ENCODE data around the gene AHSP.
"Not testable (repeated sequence)": the region's sequence is repeated elsewhere in the genome, so short reads cannot be mapped to it uniquely, and the experiment has no call there.

Gene AHSP

GRCh38 chr16:31507929-31508705 is 19.6 kb upstream of the AHSP start, which contains the start of gene RUSF1:
RUSF1 (minus strand) TSS chr16:31508391; CDS start chr16:31508373, 18 bp downstream.
- H3K27ac Mint-ChIP-seq = peak within 1 kb of the TSS; percentile 94
- H3K36me3 Mint-ChIP-seq = peaks cover 17% of the 10 kb centered on the region
- H3K27me3 Mint-ChIP-seq = no peaks in the 10 kb centered on the region
- H3K9me3 Mint-ChIP-seq = peaks cover 6% of the 10 kb centered on the region
- peak; percentile 92 for DNase-seq
- H3K4me1 Mint-ChIP-seq = peaks cover 55% of the 10 kb centered on the region
- peak within 1 kb of the TSS; percentile 94 for H3K4me3 Mint-ChIP-seq
- CTCF ChIA-PET = interaction anchor here (0.8 to 1.5 kb wide), 4 partner anchors 46 to 188 kb away, joined by 3 to 4 read pairs (median 3); partner anchors contain the start of gene ARMC5

GRCh38 chr16:31508706-31509195 is 18.9 kb upstream of the AHSP start:
- H3K27me3 Mint-ChIP-seq = no peaks in the 10 kb centered on the region
- peaks cover 55% of the 10 kb centered on the region for H3K4me1 Mint-ChIP-seq
- CTCF ChIA-PET = interaction anchor here (0.8 to 1.5 kb wide), 4 partner anchors 46 to 188 kb away, joined by 3 to 4 read pairs (median 3); partner anchors contain the start of gene ARMC5
- no peak for DNase-seq
- peaks cover 17% of the 10 kb centered on the region for H3K36me3 Mint-ChIP-seq
- peak overlapping the region; percentile 94 for H3K4me3 Mint-ChIP-seq
- H3K9me3 Mint-ChIP-seq = peaks cover 6% of the 10 kb centered on the region
- peak overlapping the region; percentile 94 for H3K27ac Mint-ChIP-seq

GRCh38 chr16:31513126-31513525 is 14.6 kb upstream of the AHSP start:
- peaks cover 15% of the 10 kb centered on the region for H3K9me3 Mint-ChIP-seq
- H3K27me3 Mint-ChIP-seq = peaks cover 4% of the 10 kb centered on the region
- DNase-seq = no peak
- CTCF ChIA-PET = no interaction called here
- H3K4me1 Mint-ChIP-seq = peaks cover 17% of the 10 kb centered on the region
- H3K27ac Mint-ChIP-seq = no peak overlapping the region
- H3K36me3 Mint-ChIP-seq = peaks cover 6% of the 10 kb centered on the region
- H3K4me3 Mint-ChIP-seq = no peak overlapping the region

- Mint-ChIP-seq H3K4me3 (no peak overlapping the region), H3K4me1 (peaks cover 11% of the 10 kb centered on the region), H3K36me3 (no peaks in the 10 kb centered on the region), H3K27me3 (peaks cover 4% of the 10 kb centered on the region), H3K27ac (no peak overlapping the region), H3K9me3 (peaks cover 15% of the 10 kb centered on the region)
- DNase-seq = no peak
- CTCF ChIA-PET = no interaction called here
Observed at GRCh38 chr16:31513884-31514283, 13.8 kb upstream of the AHSP start.

GRCh38 chr16:31517800-31518402 is 9.8 kb upstream of the AHSP start:
- Mint-ChIP-seq H3K4me1 (no peaks in the 10 kb centered on the region), H3K27ac (no peak overlapping the region), H3K27me3 (peaks cover 4% of the 10 kb centered on the region), H3K36me3 (no peaks in the 10 kb centered on the region), H3K9me3 (peaks cover 9% of the 10 kb centered on the region), H3K4me3 (no peak overlapping the region)
- CTCF ChIA-PET = no interaction called here
- DNase-seq = no peak

- no peak for DNase-seq
- peaks cover 9% of the 10 kb centered on the region for H3K9me3 Mint-ChIP-seq
- no peaks in the 10 kb centered on the region for H3K4me1 Mint-ChIP-seq
- CTCF ChIA-PET = no interaction called here
- H3K27me3 Mint-ChIP-seq = peaks cover 9% of the 10 kb centered on the region
- no peak overlapping the region for H3K4me3 Mint-ChIP-seq
- H3K36me3 Mint-ChIP-seq = no peaks in the 10 kb centered on the region
- H3K27ac Mint-ChIP-seq = no peak overlapping the region
Observed at GRCh38 chr16:31519759-31520431, 7.8 kb upstream of the AHSP start.

GRCh38 chr16:31521368-31521767 is 6.3 kb upstream of the AHSP start:
- CTCF ChIA-PET = no interaction called here
- DNase-seq = no peak
- H3K4me1 Mint-ChIP-seq = no peaks in the 10 kb centered on the region
- no peak overlapping the region for H3K4me3 Mint-ChIP-seq
- H3K9me3 Mint-ChIP-seq = peaks cover 7% of the 10 kb centered on the region
- peaks cover 7% of the 10 kb centered on the region for H3K27me3 Mint-ChIP-seq
- no peak overlapping the region for H3K27ac Mint-ChIP-seq
- H3K36me3 Mint-ChIP-seq = no peaks in the 10 kb centered on the region

GRCh38 chr16:31522071-31522470 is 5.6 kb upstream of the AHSP start:
- Mint-ChIP-seq H3K27me3 (peaks cover 5% of the 10 kb centered on the region), H3K27ac (no peak overlapping the region), H3K4me3 (no peak overlapping the region), H3K36me3 (no peaks in the 10 kb centered on the region), H3K9me3 (peaks cover 4% of the 10 kb centered on the region), H3K4me1 (no peaks in the 10 kb centered on the region)
- CTCF ChIA-PET = no interaction called here
- no peak for DNase-seq

- peaks cover 17% of the 10 kb centered on the region for H3K27me3 Mint-ChIP-seq
- H3K36me3 Mint-ChIP-seq, H3K27ac Mint-ChIP-seq, DNase-seq, CTCF ChIA-PET, H3K4me3 Mint-ChIP-seq, H3K9me3 Mint-ChIP-seq, H3K4me1 Mint-ChIP-seq: not testable (repeated sequence)
Observed at GRCh38 chr16:31523768-31524167, 3.9 kb upstream of the AHSP start.

- Mint-ChIP-seq H3K9me3 (no peaks in the 10 kb centered on the region), H3K4me3 (no peak overlapping the region), H3K4me1 (no peaks in the 10 kb centered on the region), H3K27ac (no peak overlapping the region), H3K27me3 (peaks cover 31% of the 10 kb centered on the region), H3K36me3 (no peaks in the 10 kb centered on the region)
- no peak for DNase-seq
- CTCF ChIA-PET = no interaction called here
Observed at GRCh38 chr16:31525113-31525512, 2.6 kb upstream of the AHSP start.

GRCh38 chr16:31528523-31529107 is 915 bp downstream of the AHSP start:
- no peaks in the 10 kb centered on the region for H3K9me3 Mint-ChIP-seq
- H3K27ac Mint-ChIP-seq = no peak overlapping the region
- H3K4me1 Mint-ChIP-seq = no peaks in the 10 kb centered on the region
- H3K4me3 Mint-ChIP-seq = no peak overlapping the region
- DNase-seq = no peak
- H3K36me3 Mint-ChIP-seq = no peaks in the 10 kb centered on the region
- H3K27me3 Mint-ChIP-seq = peaks cover 35% of the 10 kb centered on the region
- CTCF ChIA-PET = no interaction called here

GRCh38 chr16:31529108-31529936 is 1.6 kb downstream of the AHSP start:
- Mint-ChIP-seq H3K27ac (no peak overlapping the region), H3K36me3 (no peaks in the 10 kb centered on the region), H3K4me3 (no peak overlapping the region), H3K9me3 (no peaks in the 10 kb centered on the region), H3K4me1 (no peaks in the 10 kb centered on the region), H3K27me3 (peaks cover 31% of the 10 kb centered on the region)
- no peak for DNase-seq
- CTCF ChIA-PET = no interaction called here

GRCh38 chr16:31529937-31530312 is 2.2 kb downstream of the AHSP start:
- no peak for DNase-seq
- CTCF ChIA-PET = no interaction called here
- Mint-ChIP-seq H3K36me3 (no peaks in the 10 kb centered on the region), H3K9me3 (no peaks in the 10 kb centered on the region), H3K27me3 (peaks cover 31% of the 10 kb centered on the region), H3K4me1 (no peaks in the 10 kb centered on the region), H3K27ac (no peak overlapping the region), H3K4me3 (no peak overlapping the region)

- DNase-seq = no peak
Observed at GRCh38 chr16:31530405-31530804, 2.7 kb downstream of the AHSP start.

More at GRCh38 chr16:31530405-31530804, 2.7 kb downstream of the AHSP start:
- no peak overlapping the region for H3K27ac Mint-ChIP-seq
- no peaks in the 10 kb centered on the region for H3K4me1 Mint-ChIP-seq
- no peaks in the 10 kb centered on the region for H3K9me3 Mint-ChIP-seq
- CTCF ChIA-PET = no interaction called here
- H3K36me3 Mint-ChIP-seq = no peaks in the 10 kb centered on the region
- H3K4me3 Mint-ChIP-seq = no peak overlapping the region
- H3K27me3 Mint-ChIP-seq = peaks cover 35% of the 10 kb centered on the region

Data from activated naive CD4-positive, alpha-beta T cell treated with anti-CD3 and anti-CD28 coated beads, Interleukin-2, amount 10 ng/mL, durations not matched to agents 7 days and 5 days (primary cell).